ENCODE data around the gene OSM.

OSM gene

GRCh38 chr22:30301995-30302809 lies 35.6 kb upstream of the OSM start:
- Histone ChIP-seq H3K4me1 (ENCODE audit: control insufficient read depth in 1 of 2, insufficient read depth in 1 of 2, low read depth in 1 of 2, low read length in 1 of 2) (peaks cover 68 to 69% of the 10 kb centered on the region in 2 experiments), H3K4me3 (ENCODE audit: low read depth in 1 of 2, low read length in 1 of 2) (peak overlapping the region; percentile 37 to 41), H3K27ac (peak overlapping the region; percentile 89), H3K36me3 (peaks cover 23% of the 10 kb centered on the region), H3K9me3 (no peaks in the 10 kb centered on the region), H3K27me3 (no peaks in the 10 kb centered on the region)
- TF ChIP-seq CTCF (IDR thresholded peaks at IDR 0.05) = peak; percentile 35

- Histone ChIP-seq H3K4me3 (ENCODE audit: low read depth in 1 of 2, low read length in 1 of 2) (no peak overlapping the region), H3K36me3 (peaks cover 51% of the 10 kb centered on the region), H3K27ac (no peak overlapping the region), H3K27me3 (no peaks in the 10 kb centered on the region), H3K9me3 (no peaks in the 10 kb centered on the region), H3K4me1 (ENCODE audit: control insufficient read depth in 1 of 2, insufficient read depth in 1 of 2, low read depth in 1 of 2, low read length in 1 of 2) (peaks cover 40% of the 10 kb centered on the region in 2 experiments)
- TF ChIP-seq CTCF (IDR thresholded peaks at IDR 0.05) = no peak
Observed at GRCh38 chr22:30299322-30299721, 32.7 kb upstream of the OSM start.

- H3K36me3 ChIP-seq = peaks cover 63% of the 10 kb centered on the region
- no peaks in the 10 kb centered on the region for H3K9me3 ChIP-seq
- H3K4me1 ChIP-seq (ENCODE audit: control insufficient read depth in 1 of 2, insufficient read depth in 1 of 2, low read depth in 1 of 2, low read length in 1 of 2) = peaks cover 28% of the 10 kb centered on the region in 2 experiments
- H3K27me3 ChIP-seq = no peaks in the 10 kb centered on the region
- H3K4me3 ChIP-seq (ENCODE audit: low read depth in 1 of 2, low read length in 1 of 2) = no peak overlapping the region
- TF ChIP-seq CTCF (IDR thresholded peaks at IDR 0.05) = no peak
- no peak overlapping the region for H3K27ac ChIP-seq
Observed at GRCh38 chr22:30297991-30298701, 31.5 kb upstream of the OSM start.

GRCh38 chr22:30297276-30297990 lies 30.8 kb upstream of the OSM start:
- Histone ChIP-seq H3K27ac (no peak overlapping the region), H3K36me3 (peaks cover 70% of the 10 kb centered on the region), H3K9me3 (no peaks in the 10 kb centered on the region)

More at GRCh38 chr22:30297276-30297990, 30.8 kb upstream of the OSM start:
- H3K4me3 ChIP-seq (ENCODE audit: low read depth in 1 of 2, low read length in 1 of 2) = no peak overlapping the region
- H3K27me3 ChIP-seq = no peaks in the 10 kb centered on the region
- TF ChIP-seq CTCF (IDR thresholded peaks at IDR 0.05) = no peak
- peaks cover 21% of the 10 kb centered on the region in 2 experiments for H3K4me1 ChIP-seq (ENCODE audit: control insufficient read depth in 1 of 2, insufficient read depth in 1 of 2, low read depth in 1 of 2, low read length in 1 of 2)
